Amygdala (tissue), 56 donors: ENCODE data around the gene CTPS1.

Experiments
- DNase-seq, 56 donors: peaks; one replicate each; lab custom pipeline; 2025; lab: John Stamatoyannopoulos, UW

Gene CTPS1

GRCh38 chr1:41051022-41051421, 71.5 kb downstream of the CTPS1 start:
- no peak for DNase-seq

DNA sequence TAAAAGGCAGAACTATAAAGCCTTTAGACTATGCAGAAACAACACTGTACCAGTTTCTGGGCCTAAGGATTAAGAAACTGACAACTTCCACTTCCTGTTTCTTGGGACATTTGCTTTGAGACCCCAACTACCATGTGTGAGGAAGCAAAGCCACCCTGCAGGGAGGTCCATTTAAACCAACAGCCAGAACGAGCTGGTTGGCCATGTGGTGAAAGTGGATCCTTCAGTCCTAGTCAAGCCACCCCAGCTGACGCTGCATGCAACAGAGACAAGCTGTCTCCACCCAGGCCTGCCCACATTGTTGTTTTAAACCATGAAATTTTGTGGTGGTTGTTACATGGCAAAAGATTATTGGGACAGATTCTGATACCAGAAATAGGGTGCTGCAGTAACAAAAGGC, 73.8 kb downstream of the CTPS1 start:
- peak in 1 of 56 donors; percentile 5 for DNase-seq

DNA sequence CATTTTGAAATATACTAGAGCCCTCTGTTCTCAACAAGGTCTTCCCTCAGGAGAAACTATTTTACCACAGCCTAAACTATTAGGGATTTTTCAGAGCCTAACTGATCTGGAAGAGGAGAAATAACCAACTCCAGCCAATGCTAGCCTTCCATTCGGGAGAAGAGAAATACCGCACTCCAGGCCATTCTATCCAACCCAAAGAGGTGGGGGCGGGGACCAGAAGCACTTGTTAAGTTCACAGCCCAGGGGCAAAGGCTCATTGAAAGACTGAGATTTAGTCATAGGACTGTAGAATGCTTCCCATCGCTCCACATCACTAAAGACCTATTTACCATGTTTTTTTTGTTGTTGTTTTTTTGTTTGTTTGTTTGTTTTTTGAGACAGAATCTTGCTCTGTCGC, 77.4 kb downstream of the CTPS1 start:
- DNase-seq, result no peak
